Spleen (tissue), 7 donors: ENCODE data around the gene FAM237B.

Experiments used
- CTCF ChIP-seq, 11 experiments: fragments of 200-600 bp in 7 of 11; fragments of 450-650 bp in 4 of 11; sonication (generic) in 4 of 11; IDR thresholded peaks in 8 of 11; conservative IDR thresholded peaks in 3 of 11; 1 replicate in 7 of 11; 2 replicates in 4 of 11; pipeline versions ENCODE4 v1.4.0 to v1.8.0; 2016 to 2021; ENCODE audit warnings: antibody characterized with exemption in 11 of 11, inconsistent platforms in 4 of 11, mild to moderate bottlenecking in 1 of 11
- POLR2A ChIP-seq, 3 donors: fragments of 450-650 bp; IDR thresholded peaks; one replicate each; pipeline ENCODE4 v1.5.1; 2017; ENCODE audit warnings: antibody characterized with exemption in 3 of 3, mild to moderate bottlenecking in 1 of 3
- POLR2AphosphoS5 ChIP-seq, 3 donors: sonication (generic); formaldehyde crosslinking; IDR thresholded peaks; one replicate each; pipeline ENCODE4 v1.5.1; 2017; ENCODE audit warnings: antibody characterized with exemption in 3 of 3
- donor health status: DM: no; HTN: no; CAD: no; lungs with moderate emphysema.
- donor health status: DM: no; HTN: no; CAD: no.
- donor health status: DM: no; HTN: no; CAD: no.

GRCh38 chr7:90312745-90313144 is 8.4 kb downstream of the FAM237B start:
- TF ChIP-seq POLR2A (IDR thresholded peaks at IDR 0.05) (no peak), POLR2AphosphoS5 (IDR thresholded peaks at IDR 0.05) (no peak), CTCF (IDR thresholded peaks at IDR 0.05 in 8 of 11, conservative IDR thresholded peaks at IDR 0.05 in 3 of 11) (no peak)
